Measurements from ENCODE around the gene SCMH1.

GRCh38 chr1:41192456-41193178 lies 49.5 kb downstream of the SCMH1 start:
- TF ChIP-seq, protein P1, sequence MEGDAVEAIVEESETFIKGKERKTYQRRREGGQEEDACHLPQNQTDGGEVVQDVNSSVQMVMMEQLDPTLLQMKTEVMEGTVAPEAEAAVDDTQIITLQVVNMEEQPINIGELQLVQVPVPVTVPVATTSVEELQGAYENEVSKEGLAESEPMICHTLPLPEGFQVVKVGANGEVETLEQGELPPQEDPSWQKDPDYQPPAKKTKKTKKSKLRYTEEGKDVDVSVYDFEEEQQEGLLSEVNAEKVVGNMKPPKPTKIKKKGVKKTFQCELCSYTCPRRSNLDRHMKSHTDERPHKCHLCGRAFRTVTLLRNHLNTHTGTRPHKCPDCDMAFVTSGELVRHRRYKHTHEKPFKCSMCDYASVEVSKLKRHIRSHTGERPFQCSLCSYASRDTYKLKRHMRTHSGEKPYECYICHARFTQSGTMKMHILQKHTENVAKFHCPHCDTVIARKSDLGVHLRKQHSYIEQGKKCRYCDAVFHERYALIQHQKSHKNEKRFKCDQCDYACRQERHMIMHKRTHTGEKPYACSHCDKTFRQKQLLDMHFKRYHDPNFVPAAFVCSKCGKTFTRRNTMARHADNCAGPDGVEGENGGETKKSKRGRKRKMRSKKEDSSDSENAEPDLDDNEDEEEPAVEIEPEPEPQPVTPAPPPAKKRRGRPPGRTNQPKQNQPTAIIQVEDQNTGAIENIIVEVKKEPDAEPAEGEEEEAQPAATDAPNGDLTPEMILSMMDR (IDR thresholded peaks at IDR 0.05), result no peak
- TF ChIP-seq EP300 (IDR thresholded peaks at IDR 0.05) (no peak), POLR2A (IDR thresholded peaks at IDR 0.05) (no peak)

Data from gastroesophageal sphincter (tissue), 3 donors.